Neural progenitor cell (in vitro differentiated cells): ENCODE data around the gene COG5.

Experiments
- CTCF ChIP-seq: fragments of 200-600 bp; sonication (generic); IDR thresholded peaks from 2 replicates; pipeline ENCODE4 v1.5.1; 2017; ENCODE audit warnings: antibody characterized with exemption, mild to moderate bottlenecking
- EZH2phosphoT487 ChIP-seq: fragments of 200-600 bp; sonication (generic); IDR thresholded peaks from 2 replicates; pipeline ENCODE4 v1.6.1; 2017; ENCODE audit warnings: antibody characterized with exemption

- TF ChIP-seq CTCF (no peak), EZH2phosphoT487 (no peak)
Observed at GRCh38 chr7:107322015-107322414, 241.7 kb downstream of the COG5 start.
